ENCODE measurements around the gene FGFBP3.

DNA sequence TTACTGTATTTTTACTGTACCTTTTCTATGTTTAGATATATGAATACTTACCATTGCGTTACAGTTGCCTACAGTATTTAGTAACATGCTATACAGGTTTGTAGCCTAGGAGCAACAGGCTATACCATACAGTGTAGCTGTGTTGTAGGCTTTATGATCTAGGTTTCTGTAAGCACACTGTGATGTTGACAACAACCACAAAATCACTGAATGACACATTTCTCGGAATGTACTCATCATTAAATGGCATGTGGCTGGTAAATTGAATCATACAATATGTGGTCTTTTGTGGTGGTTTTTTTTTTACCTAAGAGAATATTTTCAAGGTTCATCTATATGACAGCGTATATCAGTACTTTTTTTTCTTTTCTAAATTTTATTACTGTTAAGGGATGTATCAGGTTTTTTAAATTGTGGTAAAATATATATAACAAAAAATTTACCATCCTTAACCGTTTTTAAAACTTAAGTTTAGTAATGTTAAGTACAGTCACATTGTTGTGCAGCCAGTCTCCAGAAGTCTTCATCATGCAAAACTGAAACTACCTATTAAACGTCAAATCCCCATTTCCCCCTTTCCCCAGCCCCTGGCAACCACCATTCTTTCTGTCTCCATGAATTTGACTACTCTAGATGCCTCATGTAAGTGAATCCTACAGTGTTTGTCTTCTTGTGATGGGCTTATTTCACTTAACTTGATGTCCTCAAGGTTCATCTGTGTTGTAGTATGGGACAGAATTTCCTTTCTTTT is 35.8 kb upstream of the FGFBP3 start:
- TF ChIP-seq, protein P1, sequence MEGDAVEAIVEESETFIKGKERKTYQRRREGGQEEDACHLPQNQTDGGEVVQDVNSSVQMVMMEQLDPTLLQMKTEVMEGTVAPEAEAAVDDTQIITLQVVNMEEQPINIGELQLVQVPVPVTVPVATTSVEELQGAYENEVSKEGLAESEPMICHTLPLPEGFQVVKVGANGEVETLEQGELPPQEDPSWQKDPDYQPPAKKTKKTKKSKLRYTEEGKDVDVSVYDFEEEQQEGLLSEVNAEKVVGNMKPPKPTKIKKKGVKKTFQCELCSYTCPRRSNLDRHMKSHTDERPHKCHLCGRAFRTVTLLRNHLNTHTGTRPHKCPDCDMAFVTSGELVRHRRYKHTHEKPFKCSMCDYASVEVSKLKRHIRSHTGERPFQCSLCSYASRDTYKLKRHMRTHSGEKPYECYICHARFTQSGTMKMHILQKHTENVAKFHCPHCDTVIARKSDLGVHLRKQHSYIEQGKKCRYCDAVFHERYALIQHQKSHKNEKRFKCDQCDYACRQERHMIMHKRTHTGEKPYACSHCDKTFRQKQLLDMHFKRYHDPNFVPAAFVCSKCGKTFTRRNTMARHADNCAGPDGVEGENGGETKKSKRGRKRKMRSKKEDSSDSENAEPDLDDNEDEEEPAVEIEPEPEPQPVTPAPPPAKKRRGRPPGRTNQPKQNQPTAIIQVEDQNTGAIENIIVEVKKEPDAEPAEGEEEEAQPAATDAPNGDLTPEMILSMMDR (IDR thresholded peaks at IDR 0.05), result no peak
- TF ChIP-seq POLR2A (IDR thresholded peaks at IDR 0.05; ENCODE audit: low read depth), result no peak

All from esophagus muscularis mucosa (tissue), 3 donors.